HG02840 (cell line): ENCODE data around the gene LRRC10B.

Source experiments
- ATAC-seq: cut with Tn5 transposase; IDR thresholded peaks from one replicate; pipeline ENCODE4 v1.9.1; 2021; ENCODE audit warnings: mild to moderate bottlenecking, moderate library complexity, moderate number of reproducible peaks; ENCODE audit not compliant: unreplicated experiment, low FRiP score

The LRRC10B gene

DNA sequence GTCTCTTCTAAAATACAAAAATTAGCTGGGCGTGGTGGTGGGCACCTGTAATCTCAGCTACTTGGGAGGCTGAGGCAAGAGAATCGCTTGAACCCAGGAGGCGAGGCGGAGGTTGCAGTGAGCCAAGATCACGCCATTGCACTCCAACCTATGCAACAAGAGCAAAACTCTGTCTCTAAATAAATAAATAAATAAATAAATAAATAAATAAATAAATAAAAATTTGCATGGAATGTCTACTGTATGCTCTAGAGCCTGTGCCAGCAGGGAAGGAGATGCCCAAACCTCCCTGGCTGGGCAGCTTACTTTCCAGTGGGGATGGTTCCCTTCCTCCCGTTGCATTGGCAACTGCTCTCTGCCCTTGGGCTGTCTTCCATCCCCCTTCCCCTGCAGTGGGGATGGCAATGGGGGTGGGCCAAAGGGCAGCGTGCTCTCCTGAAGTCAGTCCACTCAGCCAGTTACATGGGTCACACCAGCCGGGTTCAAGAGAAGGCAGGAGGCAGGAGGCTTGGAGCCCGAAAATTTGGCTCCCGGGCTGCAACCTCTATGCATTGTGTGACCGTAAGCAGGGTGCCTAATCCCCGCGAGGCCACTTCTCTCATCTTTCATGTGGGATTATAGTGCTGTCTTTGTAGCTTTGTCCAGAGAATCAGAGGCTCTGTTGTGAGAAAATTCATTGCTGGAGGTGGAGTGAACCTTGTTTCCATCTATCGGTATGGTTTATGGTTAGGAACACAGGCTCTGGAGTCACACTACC is 1.4 kb upstream of the LRRC10B start:
- no peak for ATAC-seq

DNA sequence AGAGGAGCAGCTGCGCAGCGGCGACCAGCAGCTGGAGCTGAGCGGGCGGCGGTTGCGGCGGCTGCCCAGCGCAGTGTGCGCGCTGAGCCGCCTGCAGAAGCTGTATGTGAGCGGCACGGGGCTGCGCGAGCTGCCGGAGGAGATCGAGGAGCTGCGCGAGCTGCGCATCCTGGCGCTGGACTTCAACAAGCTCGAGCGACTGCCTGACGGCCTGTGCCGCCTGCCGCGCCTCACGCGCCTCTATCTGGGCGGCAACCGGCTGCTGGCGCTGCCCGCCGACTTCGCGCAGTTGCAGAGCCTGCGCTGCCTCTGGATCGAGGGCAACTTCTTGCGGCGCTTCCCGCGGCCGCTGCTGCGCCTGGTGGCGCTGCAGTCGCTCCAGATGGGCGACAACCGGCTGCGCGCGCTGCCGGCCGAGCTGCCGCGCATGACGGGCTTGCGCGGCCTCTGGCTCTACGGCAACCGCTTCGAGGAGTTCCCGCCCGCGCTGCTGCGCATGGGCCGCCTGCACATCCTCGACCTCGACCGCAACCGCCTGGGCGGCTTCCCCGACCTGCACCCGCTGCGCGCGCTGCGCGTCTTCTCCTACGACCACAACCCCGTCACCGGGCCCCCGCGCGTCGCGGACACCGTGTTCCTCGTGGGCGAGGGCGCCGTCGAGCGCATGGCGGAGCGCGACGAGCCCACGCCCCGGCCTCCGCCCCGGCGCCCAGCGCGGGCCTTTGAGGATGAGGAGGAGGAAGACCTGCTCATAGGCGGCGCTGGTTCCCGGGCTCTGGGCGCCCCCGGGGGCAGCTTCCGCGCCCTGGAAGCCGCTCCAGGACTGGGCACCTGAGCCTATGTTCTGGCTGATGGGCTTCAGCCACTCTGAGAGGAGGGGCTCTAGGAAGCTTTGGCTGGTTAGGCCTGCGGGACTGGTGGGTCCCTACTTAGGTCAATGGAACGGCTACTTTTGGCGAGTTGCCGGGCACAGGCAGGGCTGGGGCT is 787 bp downstream of the LRRC10B start:
- peak; percentile 45 for ATAC-seq

DNA sequence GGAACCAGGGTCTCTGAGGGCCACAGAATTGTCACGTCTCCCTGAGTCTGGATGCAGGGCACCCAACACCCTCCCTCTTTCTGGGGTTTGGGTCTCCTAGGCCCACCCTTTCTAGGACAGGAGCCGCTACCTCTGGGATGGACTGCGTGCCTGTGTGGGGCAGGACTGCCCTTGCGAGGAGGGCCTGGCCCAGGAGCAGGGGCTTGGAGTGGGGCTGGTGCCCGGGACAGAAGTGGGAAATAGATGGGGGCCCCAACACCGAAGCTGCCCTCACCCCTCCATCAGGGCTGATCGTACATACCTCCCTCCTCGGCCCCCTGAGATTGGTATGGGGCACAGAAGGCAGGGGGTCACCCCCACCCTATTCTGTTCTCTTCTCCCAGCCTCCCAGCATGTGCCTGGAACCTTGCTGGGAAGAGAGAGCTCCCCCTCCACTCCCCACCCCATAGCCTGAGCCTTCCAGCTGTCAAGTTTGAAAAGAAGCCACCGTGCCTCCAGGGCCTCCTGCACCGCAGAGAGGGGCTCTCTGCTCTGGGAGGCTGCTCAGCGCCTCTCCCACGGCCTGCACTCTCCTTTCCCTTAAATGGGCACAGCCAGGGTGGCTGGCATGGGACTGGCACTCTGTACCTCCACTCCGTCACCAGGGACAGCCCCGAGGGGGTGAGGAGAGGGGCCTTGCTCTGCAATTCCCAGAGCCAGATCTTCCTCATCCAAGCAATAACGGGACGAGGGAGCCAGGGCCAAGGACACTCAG is 1.8 kb downstream of the LRRC10B start:
- no peak for ATAC-seq

DNA sequence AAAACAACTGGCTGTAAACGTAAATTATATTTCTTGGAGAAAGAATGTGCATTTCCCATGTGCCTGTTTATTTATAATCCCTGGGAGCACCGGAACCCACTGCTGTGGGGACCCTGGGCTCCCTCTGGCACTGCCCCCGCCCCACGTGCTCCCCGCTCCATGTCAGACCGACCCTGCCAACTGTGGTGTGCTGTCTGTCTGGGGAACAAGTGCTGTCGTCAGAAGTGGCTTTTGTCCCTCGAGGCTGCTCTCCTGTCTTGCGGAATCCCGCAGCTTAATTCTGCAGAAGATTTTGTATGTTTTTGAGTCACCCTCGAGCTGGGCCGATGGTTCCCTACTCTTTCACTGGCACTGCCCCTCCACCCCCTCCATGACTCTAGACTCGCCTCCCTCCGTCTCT is 2.4 kb downstream of the LRRC10B start:
- ATAC-seq = no peak

DNA sequence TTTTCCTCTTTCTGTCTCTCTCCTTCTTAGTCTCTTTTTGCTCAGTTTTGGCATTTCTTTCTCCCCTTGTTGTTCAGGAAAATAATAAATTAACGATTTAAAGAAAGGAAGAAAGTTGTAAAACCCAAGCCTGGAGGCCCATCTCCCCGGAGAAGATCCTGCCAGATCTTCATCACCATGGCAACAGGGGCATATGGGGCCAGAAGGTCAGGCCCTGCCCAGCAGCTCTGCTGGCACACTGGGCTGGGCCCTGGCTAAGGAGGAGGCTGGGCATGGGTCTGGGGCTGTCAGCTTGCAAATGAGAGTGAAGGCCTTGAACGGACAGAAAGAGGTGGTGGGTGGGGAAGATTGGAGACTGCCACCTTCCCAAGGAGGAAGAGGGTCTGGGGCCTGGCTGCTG is 2.8 kb downstream of the LRRC10B start:
- ATAC-seq = no peak

DNA sequence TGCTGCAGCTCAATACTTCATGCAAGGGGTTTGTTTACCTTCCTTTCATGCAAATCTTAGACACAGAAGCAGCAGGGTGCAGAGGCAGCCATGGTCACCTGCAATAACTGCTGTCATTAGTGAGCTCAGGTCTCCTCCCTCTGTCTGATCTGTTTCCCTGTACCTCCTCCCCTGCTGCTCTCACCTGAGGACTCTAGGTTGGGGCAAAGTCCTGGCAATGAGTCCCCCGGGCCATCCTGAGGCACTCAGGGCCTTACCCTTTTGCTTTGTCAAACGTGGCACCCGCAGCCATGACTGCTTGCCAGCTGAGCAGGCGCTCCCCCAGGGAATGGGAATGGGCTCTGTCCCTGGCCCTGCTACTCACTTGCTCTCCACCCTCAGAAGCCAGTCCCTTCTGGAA is 3.9 kb downstream of the LRRC10B start:
- no peak for ATAC-seq

DNA sequence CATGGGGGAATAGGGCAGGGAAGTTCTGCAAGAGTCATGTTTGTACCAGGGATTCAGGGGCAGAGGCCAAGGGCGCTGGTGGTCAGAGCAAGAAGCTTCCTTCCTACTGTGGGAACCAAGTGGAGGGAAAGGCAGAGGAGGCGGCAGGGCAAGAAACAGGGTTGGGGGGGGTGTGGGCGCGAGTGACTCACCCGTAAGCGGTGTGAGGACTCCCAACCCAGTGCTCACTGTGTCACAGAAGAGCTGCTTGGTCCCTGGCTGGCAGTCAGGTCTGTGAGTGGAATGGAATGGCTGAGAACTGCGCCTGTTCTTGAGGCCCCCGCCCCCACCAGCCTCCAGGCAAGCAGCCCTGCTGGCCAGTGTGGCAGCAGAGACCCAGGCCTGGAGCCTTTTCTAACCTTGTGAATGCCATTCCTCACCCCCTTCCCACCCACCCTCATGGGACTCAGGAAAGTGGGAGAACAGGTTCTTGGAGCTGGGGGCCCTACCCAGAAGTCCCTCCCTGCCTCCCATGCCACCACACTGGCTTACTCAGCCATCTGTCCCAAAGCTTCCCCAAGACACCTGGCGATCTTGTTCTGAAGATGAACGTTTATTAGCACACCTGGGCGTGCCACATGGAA is 4.7 kb downstream of the LRRC10B start:
- ATAC-seq = no peak

DNA sequence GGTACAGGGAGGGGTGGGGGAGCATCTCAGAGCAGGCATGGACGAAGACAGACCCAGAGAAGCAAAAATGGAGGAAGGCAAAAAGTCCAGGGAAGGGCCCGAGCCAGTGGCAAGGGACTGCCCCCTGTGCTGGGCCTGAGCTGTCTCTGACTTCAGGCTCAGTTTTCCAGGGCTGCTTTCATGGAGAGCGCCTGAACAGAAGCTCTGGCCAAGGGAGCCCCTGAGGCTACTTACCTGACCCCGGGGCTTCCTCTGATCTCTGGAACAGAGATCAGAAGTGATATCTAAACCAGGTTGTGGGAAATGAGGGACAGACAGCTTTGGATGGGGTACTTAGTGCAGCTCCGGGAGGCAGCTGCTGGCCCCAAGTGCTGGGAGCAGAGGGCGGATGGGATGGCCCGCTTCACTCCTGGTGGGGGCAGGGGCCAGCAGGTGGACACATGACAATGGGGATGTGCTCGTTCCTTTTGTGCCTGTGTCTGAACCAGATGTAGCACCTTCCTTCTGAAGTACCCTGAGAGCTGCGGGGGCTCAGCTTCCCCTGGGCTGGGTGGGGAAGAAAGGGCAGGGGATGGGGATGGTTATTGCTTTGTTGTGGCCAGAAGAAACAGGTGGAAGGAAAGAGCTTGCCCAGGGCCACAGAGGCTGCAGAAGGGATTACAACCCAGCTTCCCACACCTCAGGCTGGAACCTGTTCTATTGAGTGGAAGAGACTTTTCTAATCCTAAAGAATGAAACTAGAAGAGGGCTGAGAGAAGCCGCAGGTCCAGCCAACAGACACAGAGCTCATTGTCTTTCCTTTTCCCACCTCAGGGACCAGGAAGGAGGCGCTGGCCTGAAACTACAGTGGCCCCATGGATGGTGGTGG is 5.7 kb downstream of the LRRC10B start:
- ATAC-seq = no peak

DNA sequence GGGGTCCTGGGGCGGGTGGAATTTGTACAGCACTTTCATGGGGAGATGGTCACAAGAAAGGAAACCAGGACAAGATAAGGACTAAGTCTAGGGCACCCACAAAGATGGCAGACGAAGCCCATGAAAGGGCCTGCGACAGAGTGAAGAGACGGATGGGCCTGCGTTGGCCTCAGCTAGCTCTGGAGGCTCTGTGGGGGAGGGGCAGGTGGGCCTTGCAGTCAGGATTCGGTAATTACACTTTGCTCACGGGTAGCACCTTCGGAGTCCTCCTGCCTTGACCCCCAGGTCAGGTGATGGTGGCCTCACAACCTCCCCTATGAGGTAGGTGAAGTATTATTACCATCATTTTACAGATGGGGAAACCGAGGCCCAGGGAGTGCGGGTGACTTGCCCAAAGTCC is 7.1 kb downstream of the LRRC10B start:
- no peak for ATAC-seq

DNA sequence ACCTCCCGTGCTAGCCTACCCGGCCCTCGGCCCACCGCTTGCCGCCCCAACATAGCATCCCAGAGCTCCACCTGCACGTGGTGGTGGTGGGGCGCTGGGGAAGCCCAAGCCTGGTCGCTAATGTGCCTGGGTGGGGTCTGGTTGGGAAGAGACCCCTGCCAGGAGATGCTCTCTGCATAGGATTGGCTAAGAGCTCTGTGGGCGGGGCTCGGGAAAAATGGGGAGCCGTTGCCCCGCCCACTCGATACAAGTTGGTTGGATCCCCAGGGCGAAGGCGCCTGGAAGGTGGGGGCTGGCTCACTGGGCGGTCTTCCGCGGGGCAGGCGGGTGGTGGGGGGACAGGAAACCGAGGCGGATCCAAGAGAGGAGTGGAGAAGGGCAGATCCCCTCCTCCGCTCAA is 7.6 kb downstream of the LRRC10B start:
- ATAC-seq = no peak

DNA sequence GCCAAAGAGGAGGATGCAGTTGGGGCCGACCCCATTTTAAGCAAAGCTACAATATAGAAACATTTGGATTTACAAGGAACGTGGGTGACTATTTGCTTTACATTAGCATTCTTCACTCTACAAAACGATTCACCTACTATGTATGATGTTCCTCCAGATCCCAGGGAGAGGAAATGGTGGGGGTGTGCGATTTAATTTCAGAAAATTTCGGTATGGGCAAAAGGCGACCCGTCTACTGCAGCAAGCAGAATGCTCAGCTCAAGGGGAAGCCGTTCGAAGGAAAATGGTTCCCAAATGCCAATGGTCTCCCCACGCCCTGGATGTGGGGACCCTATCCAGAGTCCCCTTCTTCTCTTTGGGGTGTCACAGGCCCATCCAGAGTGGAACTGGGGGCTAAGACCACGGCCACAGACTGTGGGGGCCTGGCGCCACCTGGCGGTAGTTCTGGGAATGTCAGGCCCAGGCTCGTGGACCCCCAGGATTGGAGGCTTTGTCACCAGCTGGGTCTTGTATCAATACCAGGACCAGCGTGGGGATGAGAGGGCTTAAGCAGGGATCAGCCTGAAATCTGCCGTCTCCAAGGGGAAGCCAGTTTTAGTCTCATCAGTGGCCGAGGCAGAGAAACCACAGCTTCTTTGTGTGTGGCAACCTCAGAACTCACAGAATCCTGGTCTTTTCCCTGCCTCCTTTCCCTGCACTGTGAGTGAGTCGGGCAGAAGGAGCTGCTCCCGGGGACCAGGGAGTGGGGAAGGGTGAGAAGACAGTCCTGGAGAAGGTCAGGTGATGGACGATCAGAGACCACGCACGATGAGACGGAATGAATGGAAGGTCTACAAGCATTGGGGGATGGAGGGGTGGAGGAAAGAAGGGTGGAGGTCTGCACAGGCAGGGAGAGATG is 8.4 kb downstream of the LRRC10B start:
- ATAC-seq = no peak

DNA sequence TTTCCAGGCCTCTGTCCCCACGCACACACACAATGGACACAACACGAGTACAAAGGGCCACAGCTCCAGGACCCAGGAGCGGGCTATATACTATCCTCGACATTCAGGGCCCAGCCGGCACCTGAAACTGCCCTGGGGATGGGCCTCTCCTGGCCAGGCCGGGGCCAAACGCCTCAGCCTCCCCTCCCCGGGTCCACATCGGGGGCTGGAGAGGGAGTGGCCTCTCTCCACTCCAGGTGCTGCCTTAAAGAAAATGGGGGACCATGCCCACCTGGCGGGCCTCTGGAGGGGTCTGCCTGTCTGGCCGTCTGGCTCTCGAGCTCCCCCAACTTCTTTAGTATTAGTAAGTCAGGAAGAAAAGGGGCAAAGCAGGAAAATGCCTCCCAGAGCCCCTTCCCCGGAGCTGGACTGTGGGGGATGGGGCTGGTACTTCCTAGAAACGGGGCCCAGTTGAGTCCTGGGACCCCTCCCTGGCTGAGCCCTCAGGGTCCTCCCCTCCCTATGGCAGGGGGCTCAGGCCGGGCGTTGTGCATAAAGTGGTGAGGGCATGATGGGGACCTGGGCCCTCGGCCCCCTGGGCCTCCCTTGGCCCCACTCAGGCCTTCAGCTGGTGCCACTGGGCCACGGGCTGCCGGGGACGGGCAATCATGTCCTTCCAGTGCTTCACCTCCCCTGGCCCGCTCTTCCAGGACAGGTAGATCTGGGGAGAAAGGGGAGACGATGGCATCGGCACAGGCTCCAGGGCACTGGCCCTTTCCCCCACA is 9.7 kb downstream of the LRRC10B start:
- no peak for ATAC-seq

DNA sequence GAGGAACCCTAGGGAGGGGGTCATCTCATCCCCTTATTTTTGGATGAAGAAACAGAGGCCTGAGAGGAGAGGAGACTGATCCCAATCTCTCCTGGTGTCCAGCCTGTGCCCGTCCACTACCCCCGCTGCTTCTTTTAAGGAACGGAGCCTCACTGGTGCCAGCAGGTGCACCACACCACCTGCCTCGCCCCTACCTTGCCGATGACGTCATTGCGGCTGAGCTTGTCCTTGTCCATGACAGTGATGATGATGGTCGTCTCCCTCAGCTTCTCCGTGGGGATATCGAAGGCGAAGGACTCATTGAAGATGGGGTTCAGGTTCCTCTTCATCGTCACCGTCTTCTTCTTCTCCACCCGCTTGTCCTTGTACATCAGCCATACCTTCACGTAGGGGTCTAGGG is 14.3 kb downstream of the LRRC10B start:
- ATAC-seq = no peak

DNA sequence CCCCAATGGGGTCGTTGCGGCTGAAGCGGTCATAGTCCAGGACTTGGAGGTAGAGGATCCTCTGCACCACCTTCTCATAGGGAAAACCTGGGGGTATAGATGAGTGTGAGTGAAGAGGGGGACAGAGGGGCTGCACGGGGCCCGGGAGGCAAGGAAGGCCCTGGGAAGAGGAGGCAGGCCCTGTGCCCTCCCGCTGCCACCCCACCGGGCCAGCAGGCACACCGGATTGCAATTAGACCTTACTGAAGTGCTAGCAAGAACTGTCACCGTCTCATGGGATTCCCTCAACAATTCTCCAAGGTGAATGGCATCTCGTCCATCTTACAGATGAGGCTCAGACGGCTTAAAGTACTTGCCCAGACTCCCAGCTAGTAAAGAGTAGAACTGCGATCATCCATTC is 15.9 kb downstream of the LRRC10B start:
- ATAC-seq = no peak

DNA sequence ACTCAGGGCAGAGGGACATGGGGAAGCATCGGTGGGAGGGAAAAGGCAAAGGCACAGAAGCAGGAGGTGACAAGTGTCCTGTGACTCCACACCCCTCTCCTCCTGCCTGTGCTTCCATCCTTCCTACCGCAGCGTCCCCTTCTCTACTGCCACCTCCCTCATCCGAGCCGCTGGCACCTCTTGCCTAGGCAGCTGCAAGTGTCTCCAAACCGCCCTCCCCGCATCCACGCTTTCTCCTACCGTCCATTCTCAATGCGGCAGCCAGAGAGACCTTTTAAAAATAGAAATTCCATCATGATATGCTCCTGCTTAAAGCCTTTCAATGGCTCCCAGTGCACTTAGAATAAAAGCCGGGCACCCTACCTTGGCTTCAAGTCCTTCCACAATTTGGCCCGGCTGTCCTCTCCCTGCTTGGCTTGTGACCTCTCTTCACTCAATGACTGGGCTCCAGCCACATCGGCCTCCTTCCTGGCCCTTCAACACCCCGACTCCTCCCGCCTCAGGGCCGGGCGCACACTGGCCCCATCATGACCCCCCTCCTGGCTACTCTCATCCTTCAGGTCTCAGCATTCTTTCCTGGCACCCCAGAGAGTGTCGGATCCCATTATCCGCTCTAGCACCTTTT is 16.5 kb downstream of the LRRC10B start:
- ATAC-seq = no peak

DNA sequence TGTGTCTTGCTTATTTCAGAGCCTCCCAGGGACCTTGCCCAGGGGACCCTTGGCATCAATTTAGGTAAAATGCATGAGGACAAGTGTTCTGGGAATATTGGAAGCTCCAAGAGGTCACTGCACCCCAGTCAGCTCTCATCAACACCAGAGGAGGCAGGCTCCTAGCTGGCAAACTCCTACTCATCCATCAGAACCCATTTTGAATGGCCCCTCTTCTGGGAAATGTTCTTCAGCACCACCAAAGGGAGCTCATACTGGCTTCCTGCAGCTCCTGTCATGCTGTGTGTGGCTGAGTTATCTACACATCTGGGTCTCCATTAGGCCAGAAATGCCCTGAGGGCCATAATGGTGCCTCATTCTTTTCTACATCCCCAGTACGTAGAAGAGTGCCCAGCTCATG is 17.7 kb downstream of the LRRC10B start:
- no peak for ATAC-seq

DNA sequence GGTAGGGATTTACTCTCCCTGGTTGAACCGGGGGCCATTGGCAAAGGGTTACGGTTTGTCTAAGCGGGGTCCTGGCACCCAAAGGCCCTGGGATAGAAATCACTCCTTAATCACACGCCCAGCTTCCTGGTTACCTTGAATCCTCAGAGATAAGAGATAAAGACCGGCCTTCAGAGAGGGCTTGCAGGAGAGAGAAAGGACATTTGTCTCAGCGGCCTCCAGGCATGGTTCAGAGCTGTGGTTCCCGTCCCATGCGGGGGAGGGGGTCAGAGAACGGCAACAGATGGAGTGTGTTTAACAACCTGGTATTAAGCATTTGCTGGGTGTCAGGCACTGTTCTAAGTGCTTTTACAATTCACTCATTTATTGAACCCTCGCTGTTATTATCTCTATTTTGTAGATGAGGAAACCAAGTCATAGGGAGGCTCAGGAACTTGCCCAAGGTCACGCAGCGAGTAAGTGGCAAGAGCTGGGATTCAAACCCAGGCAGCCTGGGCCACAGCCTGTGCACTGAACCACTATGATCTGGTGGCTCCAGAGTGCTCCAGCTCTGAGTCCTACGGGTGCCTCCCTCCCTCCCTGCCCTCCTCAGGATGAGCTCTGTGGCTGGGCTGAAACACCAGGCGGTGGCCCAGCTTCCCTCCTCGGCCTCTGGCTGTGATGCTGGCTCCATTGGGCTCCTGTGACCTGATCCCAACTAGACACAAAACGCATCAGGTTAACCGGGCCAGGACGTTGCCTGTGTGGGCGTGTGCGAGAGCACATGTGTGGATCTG is 18.6 kb downstream of the LRRC10B start:
- no peak for ATAC-seq
